RPMI7951 (cell line): ENCODE data around the gene NIPSNAP2. TPM values are rescaled to one million over a fixed set of nuclear protein-coding genes. Genes with fewer than 3 reads are reported as not detected.
"Not testable (repeated sequence)": the region's sequence is repeated elsewhere in the genome, so short reads cannot be mapped to it uniquely, and the experiment has no call there.

Source experiments
- DNase-seq: peaks from one replicate; pipeline ENCODE4 v3.0.0-alpha.2; 2012; ENCODE audit warnings: low read depth
- total RNA-seq: library from RNA; depleted of rRNA; stranded (reverse); fragments of >200 nt; shearing (Covaris generic); gene quantifications from 2 replicates; pipeline ENCODE4 v1.2.3, GENCODE V29; 2014

Gene NIPSNAP2
- total RNA-seq, 1 experiment from 2014 or later, result 76.7 TPM

DNA sequence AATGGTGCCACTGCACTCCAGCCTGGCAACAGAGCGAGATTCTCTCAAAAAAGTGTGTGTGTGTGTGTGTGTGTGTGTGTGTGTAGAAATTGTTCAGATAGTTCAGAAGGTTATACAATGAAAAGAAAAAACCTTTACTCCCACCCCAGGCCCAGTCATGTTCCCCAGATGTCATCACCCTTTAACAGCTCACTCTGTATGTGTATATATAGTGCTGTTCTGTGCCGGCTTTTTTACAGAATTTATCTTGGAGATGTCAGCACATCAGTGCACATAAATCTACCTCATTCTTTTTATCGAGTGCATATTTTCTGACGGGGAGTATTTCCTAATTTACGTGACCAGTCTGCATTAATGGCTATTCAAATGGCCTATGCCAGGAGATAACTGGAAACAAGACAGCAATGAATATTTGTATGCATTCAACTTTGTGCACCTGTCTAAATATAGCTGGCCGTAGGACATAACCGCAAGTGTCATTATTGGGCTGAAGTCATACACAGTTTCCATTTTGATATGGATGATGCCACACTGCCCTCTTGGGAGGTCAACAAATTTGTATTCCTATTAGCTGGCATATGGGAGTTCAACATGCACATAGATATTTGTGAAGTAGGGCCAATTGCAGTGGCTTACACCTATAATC is 11.7 kb downstream of the NIPSNAP2 start:
- no peak for DNase-seq

DNA sequence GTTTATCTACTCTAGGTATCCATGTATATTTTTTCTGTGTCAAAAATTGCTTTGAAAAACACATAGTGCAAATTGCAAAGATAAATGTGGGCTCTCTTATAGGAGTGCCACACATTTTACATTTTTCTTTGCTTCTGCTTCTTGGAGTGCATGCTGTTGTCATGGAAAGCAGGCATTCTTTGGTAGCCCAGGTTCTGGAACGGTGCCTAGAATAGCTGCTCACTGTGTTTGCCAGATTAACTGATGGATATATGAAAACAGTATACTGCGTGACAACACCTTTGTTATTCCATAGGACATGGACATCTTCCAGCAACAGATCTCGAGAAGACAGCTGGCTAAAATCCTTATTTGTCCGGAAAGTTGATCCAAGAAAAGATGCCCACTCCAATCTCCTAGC is 13.4 kb downstream of the NIPSNAP2 start:
- no peak for DNase-seq

DNA sequence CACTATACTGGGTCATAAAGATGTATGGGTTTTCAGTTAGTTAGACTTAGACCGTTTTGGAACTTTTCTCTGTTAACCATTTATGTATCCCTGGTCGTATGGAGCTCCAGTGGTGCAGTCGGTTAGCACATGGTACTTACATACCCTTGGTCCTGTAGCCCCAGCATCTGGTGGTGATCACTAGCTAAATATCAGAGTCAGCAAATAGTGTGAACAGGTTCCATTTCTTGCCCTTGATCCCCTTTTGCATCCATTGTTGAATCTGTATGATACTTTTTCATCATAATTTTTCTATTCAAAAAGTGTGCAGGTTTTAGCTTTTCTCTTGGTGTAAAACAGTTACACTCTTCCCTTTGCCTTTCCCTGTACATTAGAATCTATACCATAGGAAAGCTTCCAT is 15.9 kb downstream of the NIPSNAP2 start:
- no peak for DNase-seq

DNA sequence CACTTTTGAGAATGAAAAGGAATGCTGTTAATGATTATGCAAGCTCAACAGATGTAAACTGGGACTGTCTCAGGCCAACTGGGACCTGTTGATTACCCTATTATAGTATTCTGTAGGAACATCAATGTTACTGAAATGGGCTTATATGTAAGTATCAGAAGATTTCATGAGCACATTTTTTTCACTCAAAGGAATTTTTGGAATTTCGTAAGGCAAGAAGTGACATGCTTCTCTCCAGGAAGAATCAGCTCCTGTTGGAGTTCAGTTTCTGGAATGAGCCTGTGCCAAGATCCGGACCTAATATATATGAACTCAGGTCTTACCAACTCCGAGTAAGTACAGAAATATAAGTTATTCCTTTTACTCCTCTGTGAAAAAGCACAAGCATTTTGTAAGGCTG is 19.2 kb downstream of the NIPSNAP2 start:
- no peak for DNase-seq

DNA sequence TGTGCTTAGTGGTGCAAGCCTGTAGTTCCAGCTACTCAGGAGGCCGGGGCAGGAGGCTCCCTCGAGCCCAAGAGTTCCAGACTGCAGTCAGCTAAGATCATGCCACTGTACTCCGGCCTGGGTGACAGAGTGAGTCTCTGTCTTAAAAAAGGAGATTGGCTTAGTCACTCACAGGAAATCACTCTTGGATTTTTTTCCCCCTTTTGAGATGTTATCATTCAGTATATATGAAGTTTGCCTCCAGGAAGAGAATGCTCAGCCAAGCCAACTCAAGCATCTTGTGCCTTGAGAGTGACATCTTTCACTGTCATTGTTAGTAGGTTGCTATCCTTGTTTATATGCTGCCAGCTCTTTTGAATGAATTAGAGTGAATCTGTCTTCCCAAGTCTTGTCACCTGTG is 28.0 kb downstream of the NIPSNAP2 start:
- peak; percentile 29 for DNase-seq

DNA sequence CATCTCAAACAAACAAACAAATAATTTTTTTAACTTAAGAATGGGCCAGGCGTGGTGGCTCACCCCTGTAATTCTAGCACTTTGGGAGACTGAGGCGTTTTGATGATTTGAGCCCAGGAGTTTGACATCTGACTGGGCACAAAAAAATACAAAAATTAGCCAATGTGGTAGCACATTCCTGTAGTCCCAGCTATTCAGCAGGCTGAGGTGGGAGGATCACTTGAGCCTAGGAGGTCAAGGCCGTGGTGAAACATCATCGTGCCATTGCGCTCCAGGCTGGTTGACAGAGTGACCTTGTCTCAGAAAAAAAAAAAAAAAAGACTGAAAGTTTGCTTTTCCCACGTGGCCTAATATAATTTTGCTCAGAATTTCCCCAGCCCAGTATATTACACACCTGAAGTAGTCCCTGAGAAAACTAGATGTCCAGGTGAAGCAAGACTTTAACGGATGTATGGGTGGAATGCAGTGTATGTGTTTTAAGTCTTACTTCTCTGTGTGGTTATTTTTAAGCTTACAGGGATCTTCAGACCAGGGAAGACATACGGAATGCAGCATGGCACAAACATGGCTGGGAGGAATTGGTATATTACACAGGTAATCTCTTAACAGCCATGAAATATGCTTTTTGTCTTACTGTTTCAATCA is 32.6 kb downstream of the NIPSNAP2 start:
- DNase-seq, result no peak

DNA sequence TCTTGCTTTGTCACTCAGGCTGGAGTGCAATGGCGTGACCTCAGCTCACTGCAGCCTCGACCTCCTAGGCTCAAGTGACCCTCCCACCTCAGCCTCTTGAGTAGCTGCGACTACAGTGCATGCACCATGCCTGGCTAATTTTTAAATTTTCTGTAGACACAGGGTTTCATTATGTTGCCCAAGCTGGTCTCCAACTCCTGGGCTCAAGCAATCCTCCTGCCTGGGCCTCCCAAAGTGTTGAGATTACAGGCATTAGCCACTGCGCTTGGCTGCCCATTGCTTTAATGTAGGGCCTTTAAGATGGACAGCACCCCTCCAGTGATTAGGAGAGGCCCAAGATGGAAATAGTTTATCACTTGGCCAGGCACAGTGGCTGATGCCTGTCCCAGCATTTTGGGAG is 39.4 kb downstream of the NIPSNAP2 start:
- DNase-seq, result no peak

DNA sequence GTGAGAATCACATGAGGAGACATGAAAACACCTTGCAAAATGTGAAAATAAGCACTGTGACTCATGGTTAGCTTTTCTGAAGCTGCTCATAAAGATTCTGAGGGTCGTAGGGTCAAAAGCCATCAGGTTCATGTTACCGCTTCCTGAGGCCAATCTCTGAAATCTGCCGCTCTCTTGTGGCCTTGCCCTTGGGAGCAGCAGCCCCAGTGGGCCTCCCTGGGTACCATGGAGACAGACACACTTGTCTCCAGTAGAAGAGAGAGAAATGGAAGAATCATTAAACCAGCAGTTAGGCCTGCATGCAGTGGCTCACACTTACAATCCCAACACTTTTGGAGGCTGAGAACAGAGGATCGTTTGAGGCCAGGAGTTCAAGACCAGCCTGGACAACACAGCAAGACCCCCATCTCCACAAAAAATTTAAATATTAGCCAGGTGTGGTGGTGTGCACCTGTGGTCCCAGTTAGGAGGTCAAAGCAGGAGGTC is 42.8 kb downstream of the NIPSNAP2 start:
- peak; percentile 18 for DNase-seq

DNA sequence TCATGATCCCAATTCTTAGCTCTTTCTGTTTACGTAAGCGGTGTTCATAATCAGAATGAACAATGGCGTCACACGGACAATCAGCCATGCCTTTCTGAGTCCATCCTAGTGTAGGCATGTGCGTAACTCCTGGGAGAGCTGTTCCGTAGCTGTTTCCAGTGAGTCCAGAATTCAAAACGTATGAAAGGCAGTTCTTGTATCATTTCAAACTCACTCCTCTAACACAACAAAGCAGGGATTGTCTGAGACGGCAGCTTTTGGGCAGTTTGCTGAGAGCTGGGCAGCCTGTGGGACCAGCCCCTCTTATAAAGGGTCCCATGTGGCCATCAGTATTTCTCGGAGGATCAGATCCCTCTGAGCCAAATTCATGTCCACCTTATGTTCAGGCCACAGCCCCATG is 43.5 kb downstream of the NIPSNAP2 start:
- peak; percentile 34 for DNase-seq

DNA sequence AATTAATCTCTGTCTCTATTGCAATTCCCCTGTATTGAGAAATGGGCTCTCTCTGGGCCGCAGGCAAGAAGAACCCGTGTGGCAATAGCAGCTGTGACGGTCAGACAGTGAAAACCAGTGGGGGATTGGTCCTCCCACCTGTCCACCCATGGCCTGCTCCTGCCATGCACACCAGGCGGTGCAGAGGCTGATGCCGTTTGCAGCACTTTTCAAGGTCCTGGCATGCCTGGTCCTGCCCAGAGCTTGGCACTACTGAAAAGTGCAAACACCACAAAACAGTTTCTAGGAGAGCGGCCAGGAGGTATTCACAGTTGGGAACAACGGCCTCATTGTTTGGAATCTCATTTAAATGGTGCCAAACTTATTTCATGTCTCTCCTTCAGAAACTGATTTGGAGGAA is 45.3 kb downstream of the NIPSNAP2 start:
- DNase-seq, result no peak

DNA sequence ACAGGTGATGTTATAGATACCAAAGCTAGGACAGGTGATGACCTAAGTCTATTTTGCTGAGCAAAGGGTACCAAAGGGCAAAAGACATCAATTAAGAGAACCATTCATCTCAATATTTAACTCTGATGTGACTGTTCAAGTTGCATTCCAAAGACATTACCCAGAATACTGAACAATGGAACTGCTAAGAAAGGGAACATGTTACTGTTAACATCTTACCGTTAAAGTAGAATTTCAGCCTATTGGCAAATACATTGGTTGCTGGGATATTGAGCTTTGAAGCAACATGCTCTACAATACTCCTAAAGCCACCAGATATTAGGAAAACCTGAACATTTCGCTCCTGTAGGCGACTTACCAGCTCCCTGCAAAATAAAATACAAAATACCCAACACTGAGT is 52.6 kb downstream of the NIPSNAP2 start:
- not testable (repeated sequence) for DNase-seq

DNA sequence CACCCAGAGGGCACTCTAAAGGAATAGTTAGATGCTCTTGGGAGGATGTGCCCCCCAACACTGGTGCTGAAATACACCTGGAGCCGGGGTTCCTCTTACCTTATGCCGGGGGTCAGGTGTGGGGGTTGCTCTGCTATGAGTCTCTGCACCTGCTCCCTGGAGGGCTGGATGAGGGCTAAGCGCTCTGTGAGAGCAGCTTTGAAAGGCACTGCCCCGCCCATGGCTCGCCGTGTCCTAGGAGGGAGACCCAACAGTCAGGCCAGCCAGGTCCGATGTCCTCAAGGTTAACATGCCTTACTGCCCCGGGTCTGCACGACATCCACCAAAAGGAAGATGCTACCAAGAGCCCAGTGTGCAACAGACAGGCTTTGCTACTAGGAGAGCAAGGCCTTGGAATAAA is 55.1 kb downstream of the NIPSNAP2 start:
- no peak for DNase-seq

DNA sequence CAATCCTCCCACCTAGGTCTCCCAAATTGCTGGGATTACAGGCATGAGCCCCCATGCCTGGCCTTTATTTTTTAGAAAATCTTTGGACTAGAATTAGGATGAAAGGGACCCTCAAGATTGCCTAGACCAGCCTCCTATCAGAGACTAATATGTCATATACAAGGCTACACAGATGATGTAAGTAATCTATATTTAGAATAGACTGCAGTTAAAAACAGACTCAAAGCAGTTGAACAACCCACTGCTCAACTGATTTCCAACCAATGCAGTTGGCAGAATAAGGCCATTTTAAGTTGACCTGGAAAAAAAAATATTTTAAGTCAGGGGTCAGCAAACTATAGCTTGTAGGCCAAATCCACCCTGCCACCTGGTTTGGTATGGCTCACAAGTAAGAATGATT is 59.1 kb downstream of the NIPSNAP2 start:
- DNase-seq, result no peak

DNA sequence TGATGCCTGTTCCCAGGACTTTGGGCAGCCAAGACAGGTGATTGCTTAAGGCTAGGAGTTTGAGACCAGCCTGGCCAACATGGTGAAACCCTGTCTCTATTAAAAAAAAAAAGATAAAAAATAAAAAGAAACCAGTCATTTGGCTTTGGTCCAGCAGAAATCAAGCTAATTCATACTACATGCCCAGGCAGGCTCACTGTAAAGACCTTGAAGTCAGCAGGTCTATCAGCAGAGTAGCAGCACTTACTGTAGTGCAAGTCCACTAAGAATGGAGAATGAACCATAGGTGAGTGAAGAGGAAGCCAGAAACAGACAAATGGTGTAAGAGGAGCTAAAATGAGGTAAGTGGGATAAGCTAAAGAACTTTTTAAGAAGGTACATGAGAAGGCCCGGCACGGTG is 62.2 kb downstream of the NIPSNAP2 start:
- DNase-seq, result no peak

DNA sequence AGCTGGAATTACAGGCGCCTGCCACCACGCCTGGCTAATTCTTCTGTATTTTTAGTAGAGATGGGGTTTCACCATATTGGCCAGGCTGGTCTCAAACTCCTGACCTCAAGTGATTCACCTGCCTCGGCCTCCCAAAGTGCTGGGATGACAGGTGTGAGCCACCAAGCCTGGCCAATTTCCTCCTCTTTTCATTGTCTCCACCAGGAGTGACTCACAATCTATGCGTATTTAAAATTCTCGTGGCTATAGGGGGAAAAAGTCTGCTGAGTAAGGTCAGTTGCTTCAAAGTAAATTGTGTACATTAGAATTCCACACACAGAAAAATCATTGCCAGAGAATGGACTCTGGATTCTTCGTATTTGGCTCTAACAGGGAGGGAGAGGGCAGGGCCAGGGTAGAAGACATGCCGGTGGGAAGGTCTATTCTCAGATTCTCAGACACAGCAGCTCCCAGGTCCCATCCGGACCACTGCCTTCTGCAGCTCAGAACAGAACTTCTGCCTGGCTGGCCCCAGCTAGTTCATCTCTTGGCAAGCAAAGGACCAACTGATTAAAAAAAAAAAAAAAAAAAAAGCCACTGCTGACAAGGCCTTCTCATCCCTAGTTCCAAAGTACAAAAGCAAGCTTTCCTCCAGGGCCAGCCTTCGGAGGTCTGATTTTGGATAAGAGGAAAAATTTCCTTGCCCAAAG is 64.7 kb downstream of the NIPSNAP2 start:
- no peak for DNase-seq

DNA sequence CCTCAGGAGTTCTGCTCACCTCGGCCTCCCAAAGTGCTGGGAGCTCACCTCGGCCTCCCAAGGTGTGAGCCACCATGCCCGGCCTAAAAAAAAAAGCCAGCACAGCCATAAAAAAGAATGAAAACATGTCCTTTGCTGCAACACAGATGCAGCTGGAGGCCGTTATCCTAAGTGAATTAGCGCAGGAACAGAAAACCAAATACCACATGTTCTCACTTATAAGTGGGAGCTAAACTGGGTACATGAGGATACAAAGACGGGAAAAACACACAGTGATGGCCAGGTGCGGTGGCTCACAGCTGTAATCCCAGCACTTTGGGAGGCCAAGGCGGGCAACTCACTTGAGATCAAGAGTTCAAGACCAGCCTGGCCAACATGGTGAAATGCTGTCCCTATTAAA is 66.0 kb downstream of the NIPSNAP2 start:
- DNase-seq, result no peak

DNA sequence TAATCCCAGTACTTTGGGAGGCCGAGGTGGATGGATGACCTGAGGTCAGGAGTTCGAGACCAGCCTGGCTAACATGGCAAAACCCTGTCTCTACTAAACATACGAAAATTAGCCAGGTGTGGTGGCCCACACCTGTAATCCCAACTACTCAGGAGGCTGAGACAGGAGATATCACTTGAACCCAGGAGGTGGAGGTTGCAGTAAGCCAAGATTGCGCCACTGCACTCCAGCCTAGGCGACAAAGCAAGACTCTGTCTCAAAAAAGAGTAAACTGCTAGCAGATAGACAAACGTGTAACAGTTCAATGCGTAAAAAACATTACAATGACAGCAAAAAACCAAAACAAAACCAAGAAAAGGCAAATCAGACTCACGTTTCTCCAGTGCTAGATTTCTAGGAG is 67.2 kb downstream of the NIPSNAP2 start:
- DNase-seq, result not testable (repeated sequence)

DNA sequence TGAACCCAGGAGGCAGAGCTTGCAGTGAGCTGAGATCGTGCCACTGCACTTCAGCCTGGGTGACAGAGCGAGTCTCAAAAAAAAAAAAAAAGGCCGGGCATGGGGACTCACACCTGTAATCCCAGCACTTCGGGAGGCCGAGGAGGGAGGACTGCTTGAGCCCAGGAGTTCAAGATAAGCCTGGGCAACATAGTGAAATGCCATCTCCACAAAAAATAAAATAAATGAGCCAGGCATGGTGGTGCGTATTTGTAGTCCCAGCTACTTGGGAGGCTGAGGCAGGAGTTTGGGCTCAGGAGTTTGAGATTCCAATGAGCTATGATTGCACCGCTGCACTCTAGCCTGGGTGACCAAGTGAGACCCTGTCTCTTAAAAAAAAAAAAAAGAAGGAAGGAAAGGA is 68.2 kb downstream of the NIPSNAP2 start:
- not testable (repeated sequence) for DNase-seq

DNA sequence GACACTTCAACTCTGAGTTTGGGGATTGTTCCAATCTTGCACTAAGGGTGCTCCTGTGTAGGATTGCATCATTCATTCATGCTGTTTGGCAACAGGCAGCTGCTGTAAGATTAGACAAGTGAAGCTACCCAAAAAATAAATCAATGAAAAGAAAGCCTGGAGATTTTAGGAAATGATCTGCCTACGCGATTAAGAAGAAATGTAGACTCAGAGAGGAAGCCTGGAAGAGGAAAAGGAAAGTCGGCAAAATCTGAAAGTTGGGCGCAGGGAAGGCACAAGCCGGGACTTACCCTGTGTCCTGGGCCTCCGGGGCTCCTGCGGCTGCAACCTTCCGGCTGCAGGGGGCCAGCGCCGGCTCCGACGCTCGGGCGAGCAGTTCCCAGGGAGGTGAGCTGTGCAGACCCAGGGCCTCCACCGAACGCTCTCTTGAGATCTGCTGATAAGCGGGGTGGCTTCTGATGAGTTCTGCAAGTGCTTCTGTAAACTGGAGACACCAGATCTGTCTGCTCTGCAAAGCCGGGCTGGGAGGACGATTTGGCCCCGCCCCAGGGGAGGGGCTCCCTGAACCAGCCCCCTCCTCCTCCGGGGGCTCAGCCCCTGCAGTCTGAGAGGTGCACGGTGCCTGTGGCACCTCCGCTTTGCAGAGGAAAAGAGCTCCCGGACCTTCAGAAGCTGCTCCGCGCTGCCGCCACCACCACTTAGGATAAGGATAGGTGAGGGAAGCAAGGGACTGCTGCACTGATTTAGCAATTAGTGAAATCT is 69.5 kb downstream of the NIPSNAP2 start:
- DNase-seq, result peak; percentile 90

DNA sequence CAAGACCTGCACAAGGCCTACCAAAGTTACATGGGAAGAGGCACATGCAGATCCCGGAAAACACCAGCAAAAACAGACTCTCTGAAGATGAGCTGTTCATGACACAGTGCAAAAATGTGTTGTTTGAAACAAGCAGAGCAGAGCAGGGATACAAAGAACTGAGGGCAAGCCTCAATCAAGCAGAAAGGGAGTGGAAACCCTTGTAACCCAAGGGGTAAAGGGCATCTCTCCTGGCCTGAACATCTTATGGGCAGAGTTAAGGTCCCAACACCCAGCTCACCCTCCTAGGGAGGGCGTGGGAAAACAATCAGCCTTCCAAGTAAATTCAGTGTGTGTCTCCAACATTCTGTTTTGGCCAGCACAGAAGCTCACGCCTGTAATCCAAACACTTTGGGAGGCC is 76.3 kb downstream of the NIPSNAP2 start:
- DNase-seq, result no peak

DNA sequence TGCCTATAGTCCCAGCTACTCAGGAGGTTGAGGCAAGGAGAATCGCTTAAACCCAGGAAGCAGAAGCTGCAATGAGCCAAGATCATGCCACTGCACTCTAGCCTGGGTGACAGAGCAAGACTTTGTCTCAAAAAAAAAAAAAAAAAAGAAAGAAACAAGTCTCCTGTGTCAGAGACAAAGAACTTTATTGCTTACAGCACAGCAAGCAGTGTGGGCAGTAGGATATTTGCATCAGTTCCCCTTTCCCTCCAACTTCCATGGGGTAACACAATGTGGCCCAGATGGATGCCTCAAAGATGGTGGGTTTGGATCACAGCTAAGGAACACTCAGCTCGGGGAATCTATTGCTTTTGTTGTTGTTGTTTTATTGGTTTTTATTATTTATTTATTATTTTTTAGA is 81.4 kb downstream of the NIPSNAP2 start:
- DNase-seq, result not testable (repeated sequence)

DNA sequence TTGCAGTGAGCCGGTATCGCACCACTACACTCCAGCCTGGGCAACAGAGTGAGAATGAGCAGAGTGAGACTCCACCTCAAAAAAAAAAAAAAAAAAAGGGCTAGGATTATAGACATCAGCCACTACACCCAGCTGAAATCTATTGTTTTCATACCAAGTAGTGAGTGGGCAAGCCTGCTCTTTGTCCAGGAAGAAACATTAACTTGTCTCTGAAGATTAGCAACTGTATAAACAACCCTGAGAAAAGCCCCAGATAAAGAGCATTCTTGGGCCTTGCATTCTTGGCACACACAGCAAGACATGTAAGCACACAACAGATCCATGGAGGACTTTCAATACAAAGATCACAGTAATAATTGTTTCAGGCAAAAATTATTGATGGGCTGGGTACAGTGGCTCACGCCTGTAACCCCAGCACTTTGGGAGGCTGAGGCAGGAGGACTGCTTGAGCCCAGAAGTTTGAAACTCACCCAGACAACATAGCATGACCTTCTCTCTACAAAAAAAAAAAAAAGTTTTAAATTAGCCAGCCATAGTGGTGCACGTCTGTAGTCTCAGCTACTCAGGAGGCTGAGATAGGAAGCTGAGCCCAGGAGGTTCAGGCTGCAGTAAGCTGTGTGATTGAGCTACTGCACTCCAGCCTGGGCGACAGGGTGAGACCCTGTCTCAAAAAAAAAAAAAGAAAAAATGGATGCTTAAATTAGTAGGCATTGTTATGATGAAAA is 82.5 kb downstream of the NIPSNAP2 start:
- no peak for DNase-seq
